HEK293T (cell line): Measurements from ENCODE around the gene CCSER1.

Experiments used
- ARNT ChIP-seq: fragments of 450-650 bp; IDR thresholded peaks from 2 replicates; pipeline ENCODE4 v1.6.1; 2017; ENCODE audit warnings: mild to moderate bottlenecking
- BHLHE40 ChIP-seq: fragments of 450-650 bp; IDR thresholded peaks from 2 replicates; pipeline ENCODE4 v1.6.1; 2016; ENCODE audit warnings: mild to moderate bottlenecking, moderate library complexity, borderline replicate concordance
- CTBP1 ChIP-seq: fragments of 450-650 bp; IDR thresholded peaks from 2 replicates; pipeline ENCODE4 v1.6.1; 2016; ENCODE audit warnings: borderline replicate concordance
- ELF4 ChIP-seq: fragments of 450-650 bp; IDR thresholded peaks from 2 replicates; pipeline ENCODE4 v1.6.1; 2017; ENCODE audit warnings: antibody characterized with exemption
- FOXA1 ChIP-seq: fragments of 450-650 bp; IDR thresholded peaks from 2 replicates; pipeline ENCODE4 v1.6.1; 2016; ENCODE audit warnings: mild to moderate bottlenecking
- FOXK2 ChIP-seq: fragments of 450-650 bp; IDR thresholded peaks from 2 replicates; pipeline ENCODE4 v1.6.1; 2016; ENCODE audit warnings: mild to moderate bottlenecking
- FOXM1 ChIP-seq: fragments of 450-650 bp; IDR thresholded peaks from 2 replicates; pipeline ENCODE4 v1.6.1; 2017; ENCODE audit warnings: mild to moderate bottlenecking, borderline replicate concordance
- HDGF ChIP-seq: fragments of 450-650 bp; IDR thresholded peaks from 2 replicates; pipeline ENCODE4 v1.6.1; 2017; ENCODE audit warnings: antibody characterized with exemption, borderline replicate concordance
- L3MBTL2 ChIP-seq: fragments of 450-650 bp; conservative IDR thresholded peaks from 2 replicates; pipeline ENCODE4 v1.6.1; 2016; ENCODE audit warnings: mild to moderate bottlenecking
- NFRKB ChIP-seq: fragments of 450-650 bp; IDR thresholded peaks from 2 replicates; pipeline ENCODE4 v1.6.1; 2016; ENCODE audit warnings: mild to moderate bottlenecking, moderate library complexity
- SP1 ChIP-seq: fragments of 450-650 bp; IDR thresholded peaks from 2 replicates; pipeline ENCODE4 v1.6.1; 2017
- SUZ12 ChIP-seq: fragments of 450-650 bp; IDR thresholded peaks from 2 replicates; pipeline ENCODE4 v1.6.1; 2016; ENCODE audit warnings: mild to moderate bottlenecking
- ZNF384 ChIP-seq: fragments of 450-650 bp; IDR thresholded peaks from 2 replicates; pipeline ENCODE4 v1.6.1; 2016

DNA sequence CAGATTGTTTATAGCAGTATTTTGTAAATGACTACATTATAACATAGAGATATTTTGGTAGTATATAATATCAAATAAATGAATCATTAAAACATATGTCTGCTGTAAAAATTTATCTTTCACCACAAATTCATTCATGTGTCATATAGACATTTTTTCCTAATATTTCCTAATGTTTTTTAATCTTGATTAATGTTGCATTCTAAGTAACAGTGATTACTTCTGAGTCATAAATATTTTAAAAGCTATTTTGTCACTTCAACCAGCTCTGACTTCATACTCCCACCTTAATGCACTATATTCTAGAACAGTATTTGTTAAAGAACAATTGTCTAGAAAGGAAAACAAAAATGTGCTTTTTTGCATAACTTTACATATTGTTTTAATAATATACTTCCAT is 904.6 kb downstream of the CCSER1 start:
- TF ChIP-seq SP1 (no peak), ARNT (no peak), BHLHE40 (no peak), FOXK2 (no peak), ZNF384 (no peak), FOXA1 (no peak), HDGF (no peak), L3MBTL2 (no peak), FOXM1 (no peak), SUZ12 (no peak), NFRKB (no peak), ELF4 (no peak), CTBP1 (no peak)
